Left ventricle myocardium inferior (tissue), 1 donor: ENCODE data around the gene SZRD1. TPM values are rescaled to one million over a fixed set of nuclear protein-coding genes. Genes with fewer than 3 reads are reported as not detected.
"Not testable (repeated sequence)": the region's sequence is repeated elsewhere in the genome, so short reads cannot be mapped to it uniquely, and the experiment has no call there.

ENCODE experiments used
- DNase-seq: peaks from one replicate; pipeline ENCODE4 v3.0.0-alpha.2; 2020
- H3K27ac ChIP-seq: fragments of 200-600 bp; replicated peaks from 2 replicates; pipeline ENCODE4 v1.8.0; 2021
- H3K27me3 ChIP-seq: fragments of 200-600 bp; 2 replicates; pipeline ENCODE4 v1.8.0; 2021; ENCODE audit warnings: low read depth
- H3K36me3 ChIP-seq: fragments of 200-600 bp; 2 replicates; pipeline ENCODE4 v1.8.0; 2021
- H3K4me1 ChIP-seq: fragments of 200-600 bp; 2 replicates; pipeline ENCODE4 v1.8.0; 2021
- H3K4me3 ChIP-seq: fragments of 200-600 bp; 2 replicates; pipeline ENCODE4 v1.8.0; 2021; ENCODE audit warnings: mild to moderate bottlenecking, moderate library complexity
- H3K9me3 ChIP-seq: fragments of 200-600 bp; replicated peaks from 2 replicates; pipeline ENCODE4 v1.8.0; 2021
- CTCF ChIP-seq: fragments of 200-600 bp; IDR thresholded peaks from 2 replicates; pipeline ENCODE4 v1.8.0; 2021; ENCODE audit warnings: antibody characterized with exemption, mild to moderate bottlenecking, borderline replicate concordance
- intact Hi-C: fragments of 100-400 bp; cut with micrococcal nuclease; formaldehyde crosslinking; loops from one replicate; pipeline ENCODE4 v1.11.0; 2022
- total RNA-seq: library from RNA; stranded (reverse); fragmentation: NEBNext Ultra II Directional; extraction: Animal tissue kit (Norgen Biotek cat#: 25700); gene quantifications from one replicate; pipeline ENCODE4 v1.2.1, GENCODE V29; 2021
- donor health status: DM: no; HTN: yes; CAD: no; lungs with severe emphysema.

SZRD1 gene
- total RNA-seq, 1 donor from 2014 or later: 97.3 TPM

GRCh38 chr1:16326833-16327404 lies 40.1 kb upstream of the SZRD1 start:
- Histone ChIP-seq H3K9me3 (no peaks in the 10 kb centered on the region), H3K4me1 (peaks cover 42% of the 10 kb centered on the region), H3K36me3 (peaks cover 5% of the 10 kb centered on the region), H3K4me3 (no peak overlapping the region), H3K27ac (no peak overlapping the region), H3K27me3 (no peaks in the 10 kb centered on the region)
- intact Hi-C loops: no loop called here
- no peak for TF ChIP-seq CTCF
- no peak for DNase-seq

- Histone ChIP-seq H3K4me3 (no peak overlapping the region), H3K9me3 (no peaks in the 10 kb centered on the region), H3K36me3 (no peaks in the 10 kb centered on the region), H3K27me3 (no peaks in the 10 kb centered on the region), H3K27ac (no peak overlapping the region), H3K4me1 (peaks cover 62% of the 10 kb centered on the region)
- no peak for DNase-seq
- TF ChIP-seq CTCF: no peak
- intact Hi-C loops: no loop called here
Measured at GRCh38 chr1:16334655-16335340, 32.2 kb upstream of the SZRD1 start.

GRCh38 chr1:16338961-16339360 lies 28.1 kb upstream of the SZRD1 start:
- TF ChIP-seq CTCF: no peak
- DNase-seq: no peak
- intact Hi-C loops: no loop called here
- Histone ChIP-seq H3K4me3 (no peak overlapping the region), H3K36me3 (peaks cover 4% of the 10 kb centered on the region), H3K27me3 (no peaks in the 10 kb centered on the region), H3K4me1 (peaks cover 78% of the 10 kb centered on the region), H3K9me3 (no peaks in the 10 kb centered on the region), H3K27ac (peak overlapping the region; percentile 78)

- Histone ChIP-seq H3K27ac (peak overlapping the region; percentile 78), H3K4me1 (peaks cover 65% of the 10 kb centered on the region)
Measured at GRCh38 chr1:16340673-16341072, 26.4 kb upstream of the SZRD1 start.

GRCh38 chr1:16342331-16343062 lies 24.5 kb upstream of the SZRD1 start:
- no peak for DNase-seq
- no peak overlapping the region for H3K4me3 ChIP-seq
- intact Hi-C loops: no loop called here
- no peaks in the 10 kb centered on the region for H3K27me3 ChIP-seq
- no peak for TF ChIP-seq CTCF
- H3K36me3 ChIP-seq: peaks cover 4% of the 10 kb centered on the region
- H3K9me3 ChIP-seq: no peaks in the 10 kb centered on the region
- H3K27ac ChIP-seq: peak overlapping the region; percentile 40
- H3K4me1 ChIP-seq: peaks cover 51% of the 10 kb centered on the region

More at GRCh38 chr1:16340673-16341072, 26.4 kb upstream of the SZRD1 start:
- Histone ChIP-seq H3K4me3 (no peak overlapping the region), H3K9me3 (no peaks in the 10 kb centered on the region), H3K36me3 (peaks cover 4% of the 10 kb centered on the region), H3K27me3 (no peaks in the 10 kb centered on the region)
- no peak for DNase-seq
- TF ChIP-seq CTCF: no peak
- intact Hi-C loops: no loop called here

- intact Hi-C loops, DNase-seq, H3K4me3 ChIP-seq, H3K9me3 ChIP-seq, H3K27me3 ChIP-seq, H3K36me3 ChIP-seq: not testable (repeated sequence)
- Histone ChIP-seq H3K27ac (peak overlapping the region; percentile 40), H3K4me1 (peaks cover 50% of the 10 kb centered on the region)
Measured at GRCh38 chr1:16343276-16343675, 23.8 kb upstream of the SZRD1 start.
